SK-N-MC (cell line): ENCODE results near the gene TMEM170A.

Experiments used
- EZH2 ChIP-seq: fragments of 200-600 bp; sonication (generic); IDR thresholded peaks from one replicate; pipeline ENCODE4 v1.6.1; 2017; ENCODE audit warnings: antibody characterized with exemption
- POLR2AphosphoS5 ChIP-seq: IDR thresholded peaks from 2 replicates; pipeline ENCODE4 v1.6.1; 2012; ENCODE audit warnings: mild to moderate bottlenecking, low read depth, low read length, borderline replicate concordance

- TF ChIP-seq POLR2AphosphoS5 (no peak), EZH2 (no peak)
These were observed 27.4 kb upstream of the TMEM170A start for GRCh38 chr16:75491876-75492275.
